ENCODE measurements around the gene DLG3. TPM values are rescaled to one million over a fixed set of nuclear protein-coding genes. Genes with fewer than 3 reads are reported as not detected.
"Not testable (repeated sequence)": the region's sequence is repeated elsewhere in the genome, so short reads cannot be mapped to it uniquely, and the experiment has no call there.

Gene DLG3
- total RNA-seq, result 10 to 100 TPM; 39.6 to 48.8 TPM

GRCh38 chrX:70444326-70444945 lies at the start of gene DLG3:
DLG3 (plus strand) TSS chrX:70444835; CDS start chrX:70445202, 367 bp downstream.
- H3K27me3 Mint-ChIP-seq, result peaks cover 41% of the 10 kb centered on the region
- DNase-seq, result no peak

GRCh38 chrX:70398899-70399298 lies 45.7 kb upstream of the DLG3 start:
- H3K36me3 Mint-ChIP-seq, result peaks cover 36% of the 10 kb centered on the region
- CTCF ChIA-PET, result no interaction called here
- ATAC-seq (peak; percentile 47), DNase-seq (no peak)
- H3K9me3 Mint-ChIP-seq (ENCODE audit: low read depth), result no peaks in the 10 kb centered on the region
- no peaks in the 10 kb centered on the region for H3K27me3 Mint-ChIP-seq
- H3K4me3 Mint-ChIP-seq, result no peak overlapping the region
- H3K27ac Mint-ChIP-seq, result peak overlapping the region; percentile 73
- H3K4me1 Mint-ChIP-seq, result peaks cover 6% of the 10 kb centered on the region

More at GRCh38 chrX:70444326-70444945, at the start of gene DLG3:
- peak; percentile 65 for ATAC-seq
- Mint-ChIP-seq H3K4me1 (peaks cover 9% of the 10 kb centered on the region), H3K9me3 (ENCODE audit: low read depth) (no peaks in the 10 kb centered on the region), H3K36me3 (no peaks in the 10 kb centered on the region), H3K27ac (no peak within 1 kb of the TSS), H3K4me3 (peak within 1 kb of the TSS; percentile 59)
- CTCF ChIA-PET, result interaction anchor here (0.9 kb wide), 1 partner anchor 11 kb away, joined by 3 read pairs; no protein-coding TSS in a partner anchor

DNA sequence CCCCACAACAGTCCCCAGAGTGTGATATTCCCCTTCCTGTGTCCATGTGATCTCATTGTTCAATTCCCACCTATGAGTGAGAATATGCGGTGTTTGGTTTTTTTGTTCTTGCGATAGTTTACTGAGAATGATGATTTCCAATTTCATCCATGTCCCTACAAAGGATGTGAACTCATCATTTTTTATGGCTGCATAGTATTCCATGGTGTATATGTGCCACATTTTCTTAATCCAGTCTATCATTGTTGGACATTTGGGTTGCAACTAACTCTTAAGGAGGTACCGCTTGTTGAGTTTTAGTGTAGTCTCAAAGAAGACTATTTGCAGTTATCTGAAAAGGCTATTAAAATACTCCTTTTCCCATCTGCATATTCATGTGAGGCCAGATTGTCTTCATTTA lies 44.5 kb upstream of the DLG3 start:
- peaks cover 37% of the 10 kb centered on the region for H3K36me3 Mint-ChIP-seq
- H3K4me1 Mint-ChIP-seq; H3K9me3 Mint-ChIP-seq (ENCODE audit: low read depth); ATAC-seq; H3K27me3 Mint-ChIP-seq; H3K4me3 Mint-ChIP-seq; CTCF ChIA-PET; H3K27ac Mint-ChIP-seq; DNase-seq: not testable (repeated sequence)

DNA sequence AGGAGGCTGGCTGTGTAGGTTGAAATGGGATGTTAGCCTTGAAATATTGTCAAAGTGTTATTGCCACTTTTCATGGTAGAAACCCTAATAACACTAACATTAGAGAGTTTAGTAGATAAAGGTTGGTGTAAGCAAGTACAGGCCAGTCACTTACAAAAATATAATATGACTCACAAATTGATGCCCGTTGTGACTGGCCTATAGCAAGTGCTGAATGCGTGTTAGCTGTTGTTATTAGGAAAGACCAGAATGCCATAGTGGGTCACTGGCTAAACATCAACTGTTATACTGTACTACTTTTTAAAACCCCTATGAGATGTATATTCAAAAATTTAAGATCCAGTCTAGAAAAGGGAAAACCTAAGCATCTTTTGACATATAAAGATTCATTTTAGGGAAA lies 41.9 kb upstream of the DLG3 start:
- CTCF ChIA-PET, result no interaction called here
- peaks cover 6% of the 10 kb centered on the region for H3K4me1 Mint-ChIP-seq
- no peak overlapping the region for H3K27ac Mint-ChIP-seq
- ATAC-seq (no peak), DNase-seq (no peak)
- H3K4me3 Mint-ChIP-seq, result no peak overlapping the region
- no peaks in the 10 kb centered on the region for H3K27me3 Mint-ChIP-seq
- H3K36me3 Mint-ChIP-seq, result peaks cover 34% of the 10 kb centered on the region
- no peaks in the 10 kb centered on the region for H3K9me3 Mint-ChIP-seq (ENCODE audit: low read depth)

- Mint-ChIP-seq H3K27ac (no peak overlapping the region), H3K4me3 (no peak overlapping the region), H3K36me3 (peaks cover 36% of the 10 kb centered on the region), H3K4me1 (no peaks in the 10 kb centered on the region), H3K27me3 (no peaks in the 10 kb centered on the region), H3K9me3 (ENCODE audit: low read depth) (no peaks in the 10 kb centered on the region)
- DNase-seq (no peak), ATAC-seq (no peak)
- CTCF ChIA-PET, result no interaction called here
These were observed 39.6 kb upstream of the DLG3 start for GRCh38 chrX:70405003-70405402.

DNA sequence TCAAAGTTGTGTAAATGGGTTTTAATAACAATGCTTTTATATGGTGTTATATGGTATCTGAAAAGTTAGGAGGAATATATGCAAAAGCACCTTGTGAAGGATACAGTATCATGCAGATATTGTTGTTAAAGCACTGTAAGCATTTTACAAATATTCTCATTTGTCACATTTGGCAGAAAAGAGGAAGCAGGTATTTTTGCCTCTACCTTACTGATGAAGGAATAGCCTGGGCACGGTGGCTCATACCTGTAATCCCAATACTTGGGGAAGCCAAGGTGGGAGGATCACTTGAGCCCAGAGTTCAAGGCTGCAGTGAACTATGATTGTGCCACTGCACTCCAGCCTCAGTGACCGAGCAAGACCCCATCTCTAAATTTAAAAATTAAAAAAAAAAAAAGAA lies 33.7 kb upstream of the DLG3 start:
- H3K4me3 Mint-ChIP-seq, result no peak overlapping the region
- H3K4me1 Mint-ChIP-seq, result no peaks in the 10 kb centered on the region
- H3K27ac Mint-ChIP-seq, result no peak overlapping the region
- CTCF ChIA-PET, result no interaction called here
- DNase-seq (no peak), ATAC-seq (no peak)
- no peaks in the 10 kb centered on the region for H3K27me3 Mint-ChIP-seq
- no peaks in the 10 kb centered on the region for H3K9me3 Mint-ChIP-seq (ENCODE audit: low read depth)
- H3K36me3 Mint-ChIP-seq, result peaks cover 21% of the 10 kb centered on the region

- no peaks in the 10 kb centered on the region for H3K9me3 Mint-ChIP-seq (ENCODE audit: low read depth)
- ATAC-seq (no peak), DNase-seq (no peak)
- no peak overlapping the region for H3K4me3 Mint-ChIP-seq
- H3K27ac Mint-ChIP-seq, result no peak overlapping the region
- H3K4me1 Mint-ChIP-seq, result no peaks in the 10 kb centered on the region
- CTCF ChIA-PET, result no interaction called here
- no peaks in the 10 kb centered on the region for H3K27me3 Mint-ChIP-seq
- peaks cover 18% of the 10 kb centered on the region for H3K36me3 Mint-ChIP-seq
These were observed 33.2 kb upstream of the DLG3 start for GRCh38 chrX:70411475-70411874.

DNA sequence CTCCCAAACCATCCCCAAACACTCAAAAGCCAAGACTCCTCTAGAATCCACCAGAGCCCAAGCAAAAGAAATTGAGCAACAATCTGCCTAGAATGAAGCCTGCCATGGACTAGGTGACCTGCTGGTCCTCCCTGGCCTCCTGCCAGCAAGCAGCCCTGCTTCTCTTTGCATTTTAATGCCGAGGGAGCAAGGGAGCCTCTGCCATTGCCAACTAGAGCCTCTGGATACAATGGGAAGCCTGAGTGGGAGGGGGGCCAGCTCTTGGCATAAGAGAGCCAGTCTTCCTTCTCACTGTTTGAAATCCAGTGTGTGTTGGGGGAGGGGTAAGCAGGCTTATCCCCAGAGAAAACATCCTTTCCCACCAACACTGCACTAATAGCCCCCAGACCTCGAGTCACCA lies 23.0 kb upstream of the DLG3 start:
- ATAC-seq, result no peak
- no peaks in the 10 kb centered on the region for H3K9me3 Mint-ChIP-seq (ENCODE audit: low read depth)
- CTCF ChIA-PET, result no interaction called here
- H3K4me1 Mint-ChIP-seq, result no peaks in the 10 kb centered on the region
- DNase-seq, result no peak
- H3K4me3 Mint-ChIP-seq, result no peak overlapping the region
- H3K27me3 Mint-ChIP-seq, result no peaks in the 10 kb centered on the region
- H3K27ac Mint-ChIP-seq, result no peak overlapping the region
- H3K36me3 Mint-ChIP-seq, result peaks cover 3% of the 10 kb centered on the region

DNA sequence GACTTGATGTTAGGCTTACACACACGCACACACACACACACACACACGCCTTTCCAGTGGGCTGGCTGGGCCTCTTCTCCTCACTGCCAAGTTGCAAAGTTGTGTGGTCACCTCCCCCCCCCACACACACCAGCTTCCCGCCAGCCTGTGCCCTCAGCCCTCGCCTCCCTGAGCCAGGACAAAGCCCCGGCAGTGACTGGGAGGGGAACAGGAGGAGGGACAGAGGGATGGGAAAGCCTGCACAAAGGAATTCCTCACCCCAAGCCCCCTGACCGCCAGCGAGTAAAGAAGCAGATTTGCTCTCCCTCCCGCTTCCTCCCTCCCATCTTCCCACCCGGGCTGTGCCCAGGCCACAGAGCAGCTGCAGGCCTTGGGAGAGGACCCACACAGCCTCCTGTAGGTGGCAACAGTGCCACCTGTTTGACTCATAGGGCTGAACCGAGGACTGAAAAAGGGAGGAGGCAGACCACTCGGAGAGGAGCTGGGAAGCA lies 21.7 kb upstream of the DLG3 start, which contains the start of gene GDPD2:
GDPD2 (plus strand) TSS at position 464 of the 491 bp plus-strand sequence. CDS start 1,671 bp downstream, outside the sequence.
- Mint-ChIP-seq H3K4me1 (no peaks in the 10 kb centered on the region), H3K36me3 (peaks cover 3% of the 10 kb centered on the region), H3K27ac (no peak within 1 kb of the TSS), H3K4me3 (no peak within 1 kb of the TSS), H3K27me3 (no peaks in the 10 kb centered on the region), H3K9me3 (ENCODE audit: low read depth) (no peaks in the 10 kb centered on the region)
- DNase-seq (no peak), ATAC-seq (no peak)
- CTCF ChIA-PET, result interaction anchor here (0.8 to 1.3 kb wide), 2 partner anchors 9 to 10 kb away, joined by 3 to 4 read pairs; no protein-coding TSS in a partner anchor

DNA sequence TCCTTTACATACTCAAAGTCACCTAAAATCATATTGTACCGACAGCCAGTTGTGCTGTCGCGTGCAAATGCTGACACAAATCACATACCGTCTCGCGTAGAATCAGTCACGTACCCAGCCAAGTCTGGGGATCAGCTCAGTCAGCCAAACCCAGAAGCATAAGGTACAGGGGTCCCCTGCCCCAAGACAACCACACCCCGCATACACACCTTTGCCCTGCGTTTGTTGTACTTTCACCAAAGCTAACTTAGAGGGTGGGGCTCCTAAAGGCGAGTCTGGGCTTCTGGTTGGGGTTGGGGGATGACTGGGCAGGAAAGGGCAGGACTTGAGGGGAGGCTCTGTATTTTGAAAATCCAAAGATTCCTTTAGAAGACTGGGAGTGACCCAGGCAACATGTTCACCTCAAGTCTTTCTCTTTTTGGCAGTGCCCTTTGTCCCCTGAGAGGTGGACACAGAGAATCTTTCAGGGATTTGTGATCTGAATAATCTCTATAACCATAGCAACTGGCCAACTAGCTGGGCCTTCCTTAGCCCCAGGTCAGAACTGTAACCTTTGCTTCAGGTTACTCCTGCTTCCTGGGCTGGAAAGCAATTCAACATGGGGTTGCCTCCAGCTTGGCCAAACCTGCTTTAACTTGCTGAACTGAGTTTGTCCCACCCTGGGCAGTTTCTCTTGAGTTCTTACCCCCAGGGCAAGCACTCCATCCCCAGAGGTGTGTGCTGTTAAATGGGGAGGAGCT lies 20.5 kb upstream of the DLG3 start:
- H3K4me1 Mint-ChIP-seq, result no peaks in the 10 kb centered on the region
- ATAC-seq (no peak), DNase-seq (no peak)
- CTCF ChIA-PET, result no interaction called here
- no peaks in the 10 kb centered on the region for H3K27me3 Mint-ChIP-seq
- no peak overlapping the region for H3K4me3 Mint-ChIP-seq
- no peaks in the 10 kb centered on the region for H3K9me3 Mint-ChIP-seq (ENCODE audit: low read depth)
- peaks cover 3% of the 10 kb centered on the region for H3K36me3 Mint-ChIP-seq
- H3K27ac Mint-ChIP-seq, result no peak overlapping the region

DNA sequence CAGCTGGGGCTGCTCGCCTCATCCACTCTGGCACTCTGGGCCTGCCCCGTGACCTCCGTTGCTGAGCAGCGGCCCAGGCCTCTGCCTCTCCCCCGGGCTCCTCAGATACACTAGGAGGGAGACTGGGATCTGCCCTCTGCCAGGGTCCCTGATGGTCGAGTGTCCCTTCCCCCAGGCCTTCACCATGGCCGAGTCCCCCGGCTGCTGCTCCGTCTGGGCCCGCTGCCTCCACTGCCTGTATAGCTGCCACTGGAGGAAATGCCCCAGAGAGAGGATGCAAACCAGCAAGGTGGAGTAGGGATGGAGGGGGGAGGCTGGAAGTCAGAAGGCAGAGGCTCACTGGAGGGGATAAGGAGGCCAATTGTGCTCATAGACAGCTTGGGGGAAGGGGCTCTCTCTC lies 19.8 kb upstream of the DLG3 start:
- ATAC-seq (no peak), DNase-seq (no peak)
- H3K9me3 Mint-ChIP-seq (ENCODE audit: low read depth), result no peaks in the 10 kb centered on the region
- H3K27ac Mint-ChIP-seq, result no peak overlapping the region
- no peaks in the 10 kb centered on the region for H3K27me3 Mint-ChIP-seq
- no peak overlapping the region for H3K4me3 Mint-ChIP-seq
- CTCF ChIA-PET, result no interaction called here
- peaks cover 1% of the 10 kb centered on the region for H3K36me3 Mint-ChIP-seq
- no peaks in the 10 kb centered on the region for H3K4me1 Mint-ChIP-seq

DNA sequence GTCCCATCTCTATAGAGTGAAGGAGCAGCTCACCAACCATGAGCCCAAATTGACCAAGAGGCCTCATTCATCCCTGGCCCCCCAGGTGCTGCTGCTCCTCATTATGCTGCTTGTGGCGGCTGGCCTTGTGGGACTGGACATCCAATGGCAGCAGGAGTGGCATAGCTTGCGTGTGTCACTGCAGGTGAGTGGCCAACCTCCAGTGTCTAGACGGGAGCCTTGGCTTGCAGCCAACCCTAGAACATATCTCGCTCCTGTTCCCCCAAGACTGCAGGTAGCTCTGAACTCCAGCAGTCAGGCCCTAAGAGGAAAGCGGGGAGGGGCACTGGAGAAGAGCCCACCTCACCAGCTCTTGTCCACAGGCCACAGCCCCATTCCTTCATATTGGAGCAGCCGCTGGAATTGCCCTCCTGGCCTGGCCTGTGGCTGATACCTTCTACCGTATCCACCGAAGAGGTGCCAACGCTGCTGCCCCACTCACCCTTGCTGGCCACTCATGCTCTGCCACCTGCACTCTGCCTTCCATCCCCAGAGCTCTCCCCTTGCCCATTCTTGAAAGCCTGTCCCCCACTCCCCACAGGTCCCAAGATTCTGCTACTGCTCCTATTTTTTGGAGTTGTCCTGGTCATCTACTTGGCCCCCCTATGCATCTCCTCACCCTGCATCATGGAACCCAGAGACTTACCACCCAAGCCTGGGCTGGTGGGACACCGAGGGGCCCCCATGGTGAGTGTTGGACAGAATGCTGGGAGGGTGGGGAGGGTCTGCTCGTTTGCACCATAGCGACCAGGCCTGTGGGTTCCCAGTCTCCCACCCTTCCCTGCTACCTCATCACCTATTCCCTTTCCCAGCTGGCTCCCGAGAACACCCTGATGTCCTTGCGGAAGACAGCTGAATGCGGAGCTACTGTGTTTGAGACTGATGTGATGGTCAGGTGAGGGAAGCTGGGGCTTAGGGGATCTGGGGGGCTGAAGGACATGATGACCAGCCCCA lies 18.1 kb upstream of the DLG3 start:
- Mint-ChIP-seq H3K4me1 (no peaks in the 10 kb centered on the region), H3K27ac (no peak overlapping the region), H3K36me3 (no peaks in the 10 kb centered on the region), H3K4me3 (no peak overlapping the region), H3K27me3 (no peaks in the 10 kb centered on the region), H3K9me3 (ENCODE audit: low read depth) (no peaks in the 10 kb centered on the region)
- no peak for ATAC-seq
- CTCF ChIA-PET, result no interaction called here
- DNase-seq, result no peak

DNA sequence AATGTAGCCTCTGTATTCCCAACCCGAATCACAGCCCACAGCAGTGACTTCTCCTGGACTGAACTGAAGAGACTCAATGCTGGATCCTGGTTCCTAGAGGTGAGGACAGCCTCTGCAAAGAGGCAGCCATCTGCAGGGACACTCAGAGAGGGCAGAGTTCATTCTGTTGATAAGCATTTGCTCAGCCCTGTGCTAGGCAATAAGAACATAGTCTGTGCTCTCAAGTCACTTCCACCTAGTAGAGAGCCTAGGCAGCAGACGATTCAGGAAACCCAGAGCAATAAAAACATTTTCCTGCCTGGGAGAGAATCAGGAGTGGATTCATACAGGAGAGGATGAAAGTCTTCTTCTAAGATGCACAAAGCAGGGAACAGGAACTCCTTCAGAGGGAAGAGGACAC lies 17.3 kb upstream of the DLG3 start:
- Mint-ChIP-seq H3K4me3 (no peak overlapping the region), H3K27me3 (no peaks in the 10 kb centered on the region), H3K9me3 (ENCODE audit: low read depth) (no peaks in the 10 kb centered on the region), H3K36me3 (no peaks in the 10 kb centered on the region), H3K4me1 (no peaks in the 10 kb centered on the region), H3K27ac (no peak overlapping the region)
- CTCF ChIA-PET, result no interaction called here
- ATAC-seq (no peak), DNase-seq (no peak)
